Right lobe of liver (tissue), 6 donors: Measurements from ENCODE around the gene CIDEA. TPM values are rescaled to one million over a fixed set of nuclear protein-coding genes. Genes with fewer than 3 reads are reported as not detected.

Experiments used
- ATAC-seq, 4 donors: fragments of 200-7000 bp; cut with Tn5 transposase; one replicate each; pipeline ENCODE4 v1.9.1; 2020; ENCODE audit warnings: mild to moderate bottlenecking in 4 of 4, moderate library complexity in 4 of 4
- DNase-seq, 3 donors: peaks; one replicate each; pipeline ENCODE4 v3.0.0-alpha.2; 2020
- H3K27ac ChIP-seq, 3 donors: fragments of 200-600 bp; one replicate each; pipeline ENCODE4 v1.8.0; 2022
- H3K27me3 ChIP-seq, 2 donors: fragments of 200-600 bp; one replicate each; pipeline ENCODE4 v1.8.0; 2022
- H3K36me3 ChIP-seq, 4 donors: fragments of 200-600 bp; sonication (generic) in 1 of 4; one replicate each; pipeline versions ENCODE4 v1.5.1 to v1.8.0; 2017 to 2022; ENCODE audit warnings: control low read depth in 1 of 4
- H3K4me1 ChIP-seq, 4 donors: fragments of 200-600 bp; sonication (generic) in 1 of 4; one replicate each; pipeline versions ENCODE4 v1.5.1 to v1.8.0; 2017 to 2022; ENCODE audit warnings: control low read depth in 1 of 4
- H3K4me3 ChIP-seq, 3 donors: fragments of 200-600 bp; one replicate each; pipeline ENCODE4 v1.8.0; 2022
- H3K9me3 ChIP-seq, 4 donors: fragments of 200-600 bp; sonication (generic) in 1 of 4; one replicate each; pipeline versions ENCODE4 v1.5.1 to v1.8.0; 2017 to 2022; ENCODE audit warnings: control low read depth in 1 of 4
- POLR2A ChIP-seq: fragments of 450-650 bp; IDR thresholded peaks from one replicate; pipeline ENCODE4 v1.6.1; 2017; ENCODE audit warnings: antibody characterized with exemption, mild to moderate bottlenecking
- WGBS: methylation state at CpG from one replicate; pipeline ENCODE4 v1.1.6; 2018; ENCODE audit warnings: low coverage, low lambda C conversion rate; ENCODE audit not compliant: insufficient coverage; ENCODE audit errors: missing lambda C conversion rate; 5-methylcytosine and 5-hydroxymethylcytosine counted together
- intact Hi-C, 2 donors: fragments of 100-400 bp; cut with DNase I; formaldehyde crosslinking; loops; one replicate each; pipeline versions ENCODE4 v1.11.2 to v1.14.1; 2022
- small RNA-seq, 2 experiments: library from RNA; depleted of rRNA; stranded (forward); fragments of <200 nt; gene quantifications; one replicate each; pipeline ENCODE3, GENCODE V24; 2016
- total RNA-seq, 6 experiments: library from RNA; depleted of rRNA in 2 of 6; stranded (reverse); fragments of >200 nt in 2 of 6; fragmentation: NEBNext Ultra II Directional in 3 of 6; extraction: Animal tissue kit (Norgen Biotek cat#: 25700) in 3 of 6; gene quantifications; one replicate each; pipeline versions ENCODE4 v1.1.0 to v1.2.4, GENCODE V29; 2016 to 2023
- TF ChIP-seq, protein P1 (sequence below), 4 donors: fragments of 200-600 bp in 3 of 4; fragments of 450-650 bp in 1 of 4; IDR thresholded peaks; one replicate each; pipeline versions ENCODE4 v1.5.1 to v1.8.0; 2016 to 2022; ENCODE audit warnings: antibody characterized with exemption in 4 of 4, mild to moderate bottlenecking in 2 of 4
- donor health status: DM: no; HTN: yes; CAD: no.
- donor health status: DM: no; HTN: no; CAD: no.
- donor health status: DM: no; HTN: no; CAD: no.
- donor health status: DM: no; HTN: yes; CAD: no.
- donor health status: DM: no; HTN: yes; CAD: no.

CIDEA gene
- total RNA-seq, 6 experiments from 2014 or later = not detected

GRCh38 chr18:12321333-12321732 lies 67.2 kb downstream of the CIDEA start:
- no peak for ATAC-seq
- H3K36me3 ChIP-seq = peaks cover 0 to 21% (median 11%) of the 10 kb centered on the region in 4 donors
- 56% methylated on average over 3 of the region's 4 CpGs for WGBS

DNA sequence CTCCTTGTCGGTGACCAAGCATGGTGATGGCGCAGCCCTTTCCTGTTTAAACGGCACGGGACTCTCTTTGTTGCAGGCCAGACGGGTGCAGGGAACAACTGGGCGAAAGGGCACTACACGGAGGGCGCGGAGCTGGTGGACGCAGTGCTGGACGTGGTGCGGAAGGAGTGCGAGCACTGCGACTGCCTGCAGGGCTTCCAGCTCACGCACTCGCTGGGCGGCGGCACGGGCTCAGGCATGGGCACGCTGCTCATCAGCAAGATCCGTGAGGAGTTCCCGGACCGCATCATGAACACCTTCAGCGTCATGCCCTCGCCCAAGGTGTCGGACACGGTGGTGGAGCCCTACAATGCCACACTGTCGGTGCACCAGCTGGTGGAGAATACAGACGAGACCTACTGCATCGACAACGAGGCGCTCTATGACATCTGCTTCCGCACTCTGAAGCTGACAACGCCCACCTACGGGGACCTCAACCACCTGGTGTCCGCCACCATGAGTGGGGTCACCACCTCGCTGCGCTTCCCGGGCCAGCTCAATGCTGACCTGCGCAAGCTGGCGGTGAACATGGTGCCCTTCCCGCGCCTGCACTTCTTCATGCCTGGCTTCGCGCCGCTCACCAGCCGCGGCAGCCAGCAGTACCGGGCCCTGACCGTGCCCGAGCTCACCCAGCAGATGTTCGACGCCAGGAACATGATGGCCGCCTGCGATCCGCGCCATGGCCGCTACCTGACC lies 71.0 kb downstream of the CIDEA start:
- Histone ChIP-seq H3K9me3 (no peaks in the 10 kb centered on the region), H3K27me3 (no peaks in the 10 kb centered on the region), H3K36me3 (peaks cover 0 to 46% (median 20%) of the 10 kb centered on the region in 4 donors), H3K4me3 (no peak overlapping the region), H3K27ac (no peak overlapping the region), H3K4me1 (no peaks in the 10 kb centered on the region)
- WGBS = 94% methylated on average over 14 of the region's 58 CpGs
- TF ChIP-seq, protein P1, sequence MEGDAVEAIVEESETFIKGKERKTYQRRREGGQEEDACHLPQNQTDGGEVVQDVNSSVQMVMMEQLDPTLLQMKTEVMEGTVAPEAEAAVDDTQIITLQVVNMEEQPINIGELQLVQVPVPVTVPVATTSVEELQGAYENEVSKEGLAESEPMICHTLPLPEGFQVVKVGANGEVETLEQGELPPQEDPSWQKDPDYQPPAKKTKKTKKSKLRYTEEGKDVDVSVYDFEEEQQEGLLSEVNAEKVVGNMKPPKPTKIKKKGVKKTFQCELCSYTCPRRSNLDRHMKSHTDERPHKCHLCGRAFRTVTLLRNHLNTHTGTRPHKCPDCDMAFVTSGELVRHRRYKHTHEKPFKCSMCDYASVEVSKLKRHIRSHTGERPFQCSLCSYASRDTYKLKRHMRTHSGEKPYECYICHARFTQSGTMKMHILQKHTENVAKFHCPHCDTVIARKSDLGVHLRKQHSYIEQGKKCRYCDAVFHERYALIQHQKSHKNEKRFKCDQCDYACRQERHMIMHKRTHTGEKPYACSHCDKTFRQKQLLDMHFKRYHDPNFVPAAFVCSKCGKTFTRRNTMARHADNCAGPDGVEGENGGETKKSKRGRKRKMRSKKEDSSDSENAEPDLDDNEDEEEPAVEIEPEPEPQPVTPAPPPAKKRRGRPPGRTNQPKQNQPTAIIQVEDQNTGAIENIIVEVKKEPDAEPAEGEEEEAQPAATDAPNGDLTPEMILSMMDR (IDR thresholded peaks at IDR 0.05) = no peak
- no peak for TF ChIP-seq POLR2A
- DNase-seq = no peak
- intact Hi-C loops = no loop called here
- ATAC-seq = no peak

More at GRCh38 chr18:12321333-12321732, 67.2 kb downstream of the CIDEA start:
- DNase-seq = no peak
- Histone ChIP-seq H3K4me3 (no peak overlapping the region), H3K27me3 (no peaks in the 10 kb centered on the region), H3K9me3 (no peaks in the 10 kb centered on the region), H3K27ac (no peak overlapping the region), H3K4me1 (no peaks in the 10 kb centered on the region)
- TF ChIP-seq POLR2A = no peak
- TF ChIP-seq, protein P1 (IDR thresholded peaks at IDR 0.05) = no peak
- intact Hi-C loops = no loop called here

- intact Hi-C loops = no loop called here
- Histone ChIP-seq H3K9me3 (no peaks in the 10 kb centered on the region), H3K4me1 (no peaks in the 10 kb centered on the region), H3K36me3 (peaks cover 0 to 47% (median 20%) of the 10 kb centered on the region in 4 donors), H3K27ac (no peak overlapping the region), H3K27me3 (no peaks in the 10 kb centered on the region), H3K4me3 (no peak overlapping the region)
- ATAC-seq (no peak), DNase-seq (no peak)
- WGBS = 99% methylated on average over 11 of the region's 29 CpGs
- no peak for TF ChIP-seq POLR2A
- TF ChIP-seq, protein P1 (IDR thresholded peaks at IDR 0.05) = no peak
These were observed 71.6 kb downstream of the CIDEA start for GRCh38 chr18:12325726-12326245.

- 89% methylated on average over 8 of the region's 12 CpGs for WGBS
- Histone ChIP-seq H3K9me3 (no peaks in the 10 kb centered on the region), H3K4me1 (no peaks in the 10 kb centered on the region), H3K27me3 (no peaks in the 10 kb centered on the region), H3K36me3 (peaks cover 0 to 47% (median 20%) of the 10 kb centered on the region in 4 donors), H3K4me3 (no peak overlapping the region), H3K27ac (no peak overlapping the region)
- DNase-seq (no peak), ATAC-seq (no peak)
- TF ChIP-seq, protein P1 (IDR thresholded peaks at IDR 0.05) = no peak
- no peak for TF ChIP-seq POLR2A
- intact Hi-C loops = no loop called here
These were observed 72.7 kb downstream of the CIDEA start for GRCh38 chr18:12326711-12327460.

Small RNA genes within 50 kb of the gene (small RNA-seq; reads per million reads assigned to genes)
- 0 reads per million in 2 experiments for gene RNU6-170P

Other genes starting within 250 kb of the CIDEA start
- not detected for gene ANKRD62, start 160.5 kb upstream of the CIDEA start, total RNA-seq
- gene TUBB6, start 53.9 kb downstream of the CIDEA start, total RNA-seq = 10 to 100 TPM in 2 of 6 experiments, 1 to 10 TPM in 4; 2.4 to 18.5 (median 9.0) TPM
- gene AFG3L2, start 122.9 kb downstream of the CIDEA start, total RNA-seq = 10 to 100 TPM; 30.2 to 47.7 (median 36.3) TPM
- gene PRELID3A, start 153.6 kb downstream of the CIDEA start, total RNA-seq = under 1 TPM in 4 of 6 experiments, not detected in 2; 0.19 to 0.62 (median 0.32) TPM